Stimulated activated naive B cell treated with anti-CD40 and anti-IgM and Interleukin-4, amounts not matched to agents 10 μg/mL and 1 μg/mL and 100 μg/mL, for 72 hours (primary cell): ENCODE data around the gene BNC2.

Experiments used
- ATAC-seq, 2 donors: fragments of 150-1000 bp; cut with Tn5 transposase; replicated peaks; 2 replicates each; pipeline ENCODE4 v1.10.0; 2021; ENCODE audit warnings: moderate library complexity in 1 of 2
- DNase-seq: peaks from one replicate; pipeline ENCODE4 v3.0.0; 2021
- H3K27ac Mint-ChIP-seq: one replicate; pipeline ENCODE4 v1.8.0; 2022; ENCODE audit warnings: mild to moderate bottlenecking, mixed read lengths
- H3K27me3 Mint-ChIP-seq, 2 donors: one replicate each; pipeline ENCODE4 v1.8.0; 2022; ENCODE audit warnings: mixed read lengths in 2 of 2
- H3K36me3 Mint-ChIP-seq, 2 donors: one replicate each; pipeline ENCODE4 v1.8.0; 2022; ENCODE audit warnings: mixed read lengths in 2 of 2, mild to moderate bottlenecking in 1 of 2
- H3K4me1 Mint-ChIP-seq, 2 donors: one replicate each; pipeline ENCODE4 v1.8.0; 2022; ENCODE audit warnings: mixed read lengths in 2 of 2, mild to moderate bottlenecking in 1 of 2
- H3K4me3 Mint-ChIP-seq, 2 donors: one replicate each; pipeline ENCODE4 v1.8.0; 2022; ENCODE audit warnings: mild to moderate bottlenecking in 2 of 2, mixed read lengths in 2 of 2, moderate library complexity in 1 of 2
- H3K9me3 Mint-ChIP-seq, 2 donors: one replicate each; pipeline ENCODE4 v1.8.0; 2022; ENCODE audit warnings: mixed read lengths in 2 of 2, mild to moderate bottlenecking in 1 of 2

BNC2 gene

GRCh38 chr9:16879416-16879815, 8.9 kb upstream of the BNC2 start:
- H3K4me1 Mint-ChIP-seq: no peaks in the 10 kb centered on the region
- ATAC-seq (no peak), DNase-seq (no peak)
- no peak overlapping the region for H3K27ac Mint-ChIP-seq
- H3K36me3 Mint-ChIP-seq: peaks cover 0 to 3% of the 10 kb centered on the region in 2 donors
- no peak overlapping the region for H3K4me3 Mint-ChIP-seq
- peaks cover 0 to 1% of the 10 kb centered on the region in 2 donors for H3K27me3 Mint-ChIP-seq
- peaks cover 12 to 13% of the 10 kb centered on the region in 2 donors for H3K9me3 Mint-ChIP-seq

GRCh38 chr9:16877256-16877655, 6.8 kb upstream of the BNC2 start:
- H3K9me3 Mint-ChIP-seq: peaks cover 8 to 12% of the 10 kb centered on the region in 2 donors
- peaks cover 12 to 22% of the 10 kb centered on the region in 2 donors for H3K27me3 Mint-ChIP-seq
- no peak for ATAC-seq
- H3K4me1 Mint-ChIP-seq: no peaks in the 10 kb centered on the region
- H3K36me3 Mint-ChIP-seq: no peaks in the 10 kb centered on the region
- no peak overlapping the region for H3K4me3 Mint-ChIP-seq
- no peak for DNase-seq
- H3K27ac Mint-ChIP-seq: no peak overlapping the region

- H3K36me3 Mint-ChIP-seq: no peaks in the 10 kb centered on the region
- H3K27me3 Mint-ChIP-seq: peaks cover 29 to 56% of the 10 kb centered on the region in 2 donors
- no peak overlapping the region for H3K4me3 Mint-ChIP-seq
- no peak for ATAC-seq
- no peak for DNase-seq
- H3K4me1 Mint-ChIP-seq: peaks cover 4 to 19% of the 10 kb centered on the region in 2 donors
- peaks cover 0 to 5% of the 10 kb centered on the region in 2 donors for H3K9me3 Mint-ChIP-seq
- H3K27ac Mint-ChIP-seq: no peak overlapping the region
Measured at GRCh38 chr9:16873126-16873802, 2.8 kb upstream of the BNC2 start.

DNA sequence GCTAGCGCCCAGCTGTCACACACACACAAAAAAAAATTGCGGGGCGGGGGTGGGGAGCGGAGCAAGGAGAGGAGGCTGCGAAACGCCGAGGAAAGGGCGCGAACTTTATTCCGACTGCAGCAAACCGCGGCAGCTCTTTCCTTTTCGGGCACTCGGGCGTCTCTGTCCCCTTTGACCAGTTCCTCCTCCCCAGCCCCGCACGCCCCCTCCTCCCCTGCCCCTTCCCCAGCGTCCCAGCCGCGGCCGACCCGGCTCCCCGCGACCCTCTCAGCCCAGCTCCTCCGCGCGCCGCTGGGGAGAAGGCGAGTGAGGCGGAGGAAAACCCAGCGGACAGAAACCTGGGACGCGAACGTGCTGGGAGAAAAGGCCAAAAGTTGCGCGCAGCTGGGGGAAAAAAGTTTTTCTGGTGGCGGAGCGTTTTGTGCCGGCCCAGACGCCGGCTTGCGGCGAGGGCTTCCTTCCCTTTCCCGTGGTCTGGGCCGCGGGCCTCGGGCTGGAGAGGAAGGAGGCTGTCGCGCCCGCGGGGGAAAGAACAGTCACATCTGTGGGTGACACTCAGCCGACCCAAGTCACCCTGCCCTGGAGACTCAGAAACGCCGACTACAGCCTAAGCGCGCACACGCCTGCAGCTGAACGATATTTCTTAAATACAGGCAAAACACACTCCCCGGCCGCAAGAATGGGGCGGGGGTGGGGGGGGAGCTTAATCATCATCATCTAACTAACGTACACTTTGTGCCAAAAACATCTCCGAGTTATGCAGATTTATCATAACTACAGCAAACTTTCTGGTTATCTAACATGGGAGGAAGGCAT, 1.1 kb upstream of the BNC2 start:
- peaks cover 0 to 4% of the 10 kb centered on the region in 2 donors for H3K9me3 Mint-ChIP-seq
- peak overlapping the region; percentile 80 to 86 for H3K4me3 Mint-ChIP-seq
- H3K27me3 Mint-ChIP-seq: peaks cover 34 to 62% of the 10 kb centered on the region in 2 donors
- peaks cover 4 to 19% of the 10 kb centered on the region in 2 donors for H3K4me1 Mint-ChIP-seq
- H3K27ac Mint-ChIP-seq: no peak overlapping the region
- ATAC-seq (peak in 1 of 2 donors; percentile 52), DNase-seq (no peak)
- no peaks in the 10 kb centered on the region for H3K36me3 Mint-ChIP-seq

GRCh38 chr9:16869882-16870595, 431 bp downstream of the BNC2 start:
- H3K27me3 Mint-ChIP-seq: peaks cover 34 to 62% of the 10 kb centered on the region in 2 donors
- peak overlapping the region; percentile 37 to 62 for H3K4me3 Mint-ChIP-seq
- no peaks in the 10 kb centered on the region for H3K36me3 Mint-ChIP-seq
- ATAC-seq: peak; percentile 22
- no peak for DNase-seq
- peaks cover 0 to 1% of the 10 kb centered on the region in 2 donors for H3K9me3 Mint-ChIP-seq
- peaks cover 4 to 19% of the 10 kb centered on the region in 2 donors for H3K4me1 Mint-ChIP-seq
- no peak overlapping the region for H3K27ac Mint-ChIP-seq

- Mint-ChIP-seq H3K9me3 (peaks cover 0 to 1% of the 10 kb centered on the region in 2 donors), H3K4me1 (peaks cover 4 to 19% of the 10 kb centered on the region in 2 donors), H3K36me3 (no peaks in the 10 kb centered on the region), H3K4me3 (no peak overlapping the region), H3K27me3 (peaks cover 34 to 60% of the 10 kb centered on the region in 2 donors), H3K27ac (no peak overlapping the region)
- ATAC-seq (no peak), DNase-seq (no peak)
Measured at GRCh38 chr9:16869131-16869881, 1.2 kb downstream of the BNC2 start.

GRCh38 chr9:16868701-16869100, 1.8 kb downstream of the BNC2 start:
- H3K9me3 Mint-ChIP-seq: no peaks in the 10 kb centered on the region
- H3K36me3 Mint-ChIP-seq: no peaks in the 10 kb centered on the region
- H3K4me1 Mint-ChIP-seq: peaks cover 4 to 19% of the 10 kb centered on the region in 2 donors
- H3K27me3 Mint-ChIP-seq: peaks cover 32 to 54% of the 10 kb centered on the region in 2 donors
- peak overlapping the region in 1 of 2 donors; percentile 29 for H3K4me3 Mint-ChIP-seq
- H3K27ac Mint-ChIP-seq: no peak overlapping the region
- no peak for ATAC-seq
- no peak for DNase-seq

- DNase-seq (no peak), ATAC-seq (no peak)
- H3K9me3 Mint-ChIP-seq: no peaks in the 10 kb centered on the region
- no peaks in the 10 kb centered on the region for H3K36me3 Mint-ChIP-seq
- H3K4me1 Mint-ChIP-seq: peaks cover 4 to 19% of the 10 kb centered on the region in 2 donors
- no peak overlapping the region for H3K4me3 Mint-ChIP-seq
- H3K27me3 Mint-ChIP-seq: peaks cover 22 to 44% of the 10 kb centered on the region in 2 donors
- no peak overlapping the region for H3K27ac Mint-ChIP-seq
Measured at GRCh38 chr9:16867576-16868311, 2.7 kb downstream of the BNC2 start.

- Mint-ChIP-seq H3K4me3 (no peak overlapping the region), H3K9me3 (no peaks in the 10 kb centered on the region), H3K36me3 (no peaks in the 10 kb centered on the region), H3K27ac (no peak overlapping the region), H3K27me3 (peaks cover 16 to 33% of the 10 kb centered on the region in 2 donors), H3K4me1 (peaks cover 2 to 14% of the 10 kb centered on the region in 2 donors)
- ATAC-seq: no peak
- no peak for DNase-seq
Measured at GRCh38 chr9:16866587-16866986, 3.9 kb downstream of the BNC2 start.

- H3K27ac Mint-ChIP-seq: no peak overlapping the region
- DNase-seq: no peak
- no peak for ATAC-seq
- H3K9me3 Mint-ChIP-seq: peaks cover 0 to 4% of the 10 kb centered on the region in 2 donors
- peaks cover 11 to 20% of the 10 kb centered on the region in 2 donors for H3K27me3 Mint-ChIP-seq
- no peak overlapping the region for H3K4me3 Mint-ChIP-seq
- H3K36me3 Mint-ChIP-seq: no peaks in the 10 kb centered on the region
- H3K4me1 Mint-ChIP-seq: peaks cover 0 to 5% of the 10 kb centered on the region in 2 donors
Measured at GRCh38 chr9:16864649-16865434, 5.6 kb downstream of the BNC2 start.

- ATAC-seq (no peak), DNase-seq (no peak)
- Mint-ChIP-seq H3K4me1 (no peaks in the 10 kb centered on the region), H3K36me3 (no peaks in the 10 kb centered on the region), H3K27ac (no peak overlapping the region), H3K9me3 (no peaks in the 10 kb centered on the region), H3K27me3 (no peaks in the 10 kb centered on the region), H3K4me3 (no peak overlapping the region)
Measured at GRCh38 chr9:16848179-16848578, 22.3 kb downstream of the BNC2 start.

DNA sequence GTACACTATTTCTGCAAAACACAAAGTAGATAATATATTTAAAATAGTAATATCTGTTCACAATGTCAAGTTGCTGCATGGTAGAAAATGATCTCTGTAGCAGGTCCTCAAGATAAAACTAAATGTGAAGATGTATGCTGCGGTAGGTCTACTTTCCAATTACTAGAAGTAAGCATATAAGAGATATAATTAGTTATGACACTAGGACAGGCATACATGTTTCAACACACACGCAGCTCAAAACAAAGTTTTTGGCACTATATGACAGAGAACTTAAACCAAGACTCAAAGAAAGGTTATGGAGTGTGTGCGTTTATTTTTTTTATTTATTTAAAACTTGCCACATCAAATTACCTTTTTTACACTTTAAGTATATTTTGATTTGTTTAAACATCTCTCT, 23.5 kb downstream of the BNC2 start:
- H3K4me1 Mint-ChIP-seq: no peaks in the 10 kb centered on the region
- H3K4me3 Mint-ChIP-seq: no peak overlapping the region
- DNase-seq (no peak), ATAC-seq (no peak)
- no peaks in the 10 kb centered on the region for H3K9me3 Mint-ChIP-seq
- H3K27ac Mint-ChIP-seq: no peak overlapping the region
- H3K27me3 Mint-ChIP-seq: no peaks in the 10 kb centered on the region
- H3K36me3 Mint-ChIP-seq: no peaks in the 10 kb centered on the region

DNA sequence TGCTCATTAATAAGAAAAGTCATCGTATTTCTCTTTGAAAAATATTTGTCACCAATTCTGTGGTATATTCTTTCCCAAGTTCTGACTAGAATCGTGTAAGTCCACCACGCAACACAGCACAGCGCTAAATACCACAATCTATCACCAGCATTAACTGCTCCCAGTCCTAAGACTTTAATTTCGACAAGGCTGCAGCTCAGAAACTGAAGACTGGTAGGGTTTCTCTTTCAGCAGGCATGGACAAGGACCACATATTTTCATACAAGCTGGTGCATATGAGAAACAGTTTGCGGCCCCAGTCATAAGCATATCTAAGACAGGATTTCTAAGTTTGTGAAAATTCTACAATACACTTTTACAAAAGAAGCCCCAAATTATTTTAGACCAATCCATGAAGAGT, 24.1 kb downstream of the BNC2 start:
- H3K27me3 Mint-ChIP-seq: no peaks in the 10 kb centered on the region
- no peak overlapping the region for H3K27ac Mint-ChIP-seq
- no peaks in the 10 kb centered on the region for H3K9me3 Mint-ChIP-seq
- H3K4me1 Mint-ChIP-seq: no peaks in the 10 kb centered on the region
- H3K4me3 Mint-ChIP-seq: no peak overlapping the region
- DNase-seq: no peak
- no peak for ATAC-seq
- no peaks in the 10 kb centered on the region for H3K36me3 Mint-ChIP-seq
